ENCODE measurements around the gene RAMP1. TPM values are rescaled to one million over a fixed set of nuclear protein-coding genes. Genes with fewer than 3 reads are reported as not detected.
A peak's percentile ranks its signal among the peaks of the same experiment; 100 is the strongest.

RAMP1 gene
- total RNA-seq, 1 donor from 2014 or later = 2.1 TPM

DNA sequence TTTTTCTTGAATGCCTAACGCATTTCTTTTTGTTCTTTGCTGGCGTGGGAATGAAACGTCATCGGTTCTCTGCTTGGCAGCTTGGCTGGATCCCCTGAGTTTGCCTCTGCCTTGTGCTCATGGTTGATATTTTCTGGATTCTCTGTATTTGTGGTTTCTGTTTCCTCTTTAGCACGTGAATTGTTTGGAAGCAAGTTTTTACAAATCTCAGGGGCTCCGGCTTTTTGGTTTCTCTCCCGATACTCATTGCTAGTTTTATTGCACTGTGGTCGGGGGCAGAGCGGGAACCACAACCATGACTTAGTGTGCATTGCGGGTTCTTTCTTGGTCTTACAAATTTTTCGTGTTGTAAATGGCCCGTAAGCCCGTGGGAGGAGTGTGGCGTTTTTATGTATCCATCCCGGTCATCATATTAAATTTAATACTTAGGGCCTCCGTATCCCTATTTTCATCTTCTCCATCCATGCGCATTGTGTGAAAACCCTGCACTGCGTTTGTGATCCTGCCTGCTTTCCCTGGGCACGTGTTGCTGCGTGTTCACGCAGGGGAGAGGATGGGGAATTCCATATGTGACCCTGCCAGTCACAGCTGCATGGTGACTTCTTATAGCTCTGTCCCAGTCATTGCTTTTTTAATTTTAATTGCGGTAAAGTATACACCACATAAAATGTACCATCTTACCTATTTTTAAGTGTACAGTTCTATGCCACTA lies 9.4 kb downstream of the RAMP1 start:
- DNase-seq (ENCODE audit: low read depth) = no peak
- Histone ChIP-seq H3K27me3 (ENCODE audit: control insufficient read depth, insufficient read depth, low read length) (no peaks in the 10 kb centered on the region), H3K36me3 (ENCODE audit: control insufficient read depth, insufficient read depth, low read length) (no peaks in the 10 kb centered on the region), H3K4me3 (ENCODE audit: low read depth, low read length) (no peak overlapping the region)
- FAIRE-seq = no peak
- TF ChIP-seq, protein P1, sequence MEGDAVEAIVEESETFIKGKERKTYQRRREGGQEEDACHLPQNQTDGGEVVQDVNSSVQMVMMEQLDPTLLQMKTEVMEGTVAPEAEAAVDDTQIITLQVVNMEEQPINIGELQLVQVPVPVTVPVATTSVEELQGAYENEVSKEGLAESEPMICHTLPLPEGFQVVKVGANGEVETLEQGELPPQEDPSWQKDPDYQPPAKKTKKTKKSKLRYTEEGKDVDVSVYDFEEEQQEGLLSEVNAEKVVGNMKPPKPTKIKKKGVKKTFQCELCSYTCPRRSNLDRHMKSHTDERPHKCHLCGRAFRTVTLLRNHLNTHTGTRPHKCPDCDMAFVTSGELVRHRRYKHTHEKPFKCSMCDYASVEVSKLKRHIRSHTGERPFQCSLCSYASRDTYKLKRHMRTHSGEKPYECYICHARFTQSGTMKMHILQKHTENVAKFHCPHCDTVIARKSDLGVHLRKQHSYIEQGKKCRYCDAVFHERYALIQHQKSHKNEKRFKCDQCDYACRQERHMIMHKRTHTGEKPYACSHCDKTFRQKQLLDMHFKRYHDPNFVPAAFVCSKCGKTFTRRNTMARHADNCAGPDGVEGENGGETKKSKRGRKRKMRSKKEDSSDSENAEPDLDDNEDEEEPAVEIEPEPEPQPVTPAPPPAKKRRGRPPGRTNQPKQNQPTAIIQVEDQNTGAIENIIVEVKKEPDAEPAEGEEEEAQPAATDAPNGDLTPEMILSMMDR (IDR thresholded peaks at IDR 0.05; ENCODE audit: insufficient read depth, low read length, severe bottlenecking) = no peak

DNA sequence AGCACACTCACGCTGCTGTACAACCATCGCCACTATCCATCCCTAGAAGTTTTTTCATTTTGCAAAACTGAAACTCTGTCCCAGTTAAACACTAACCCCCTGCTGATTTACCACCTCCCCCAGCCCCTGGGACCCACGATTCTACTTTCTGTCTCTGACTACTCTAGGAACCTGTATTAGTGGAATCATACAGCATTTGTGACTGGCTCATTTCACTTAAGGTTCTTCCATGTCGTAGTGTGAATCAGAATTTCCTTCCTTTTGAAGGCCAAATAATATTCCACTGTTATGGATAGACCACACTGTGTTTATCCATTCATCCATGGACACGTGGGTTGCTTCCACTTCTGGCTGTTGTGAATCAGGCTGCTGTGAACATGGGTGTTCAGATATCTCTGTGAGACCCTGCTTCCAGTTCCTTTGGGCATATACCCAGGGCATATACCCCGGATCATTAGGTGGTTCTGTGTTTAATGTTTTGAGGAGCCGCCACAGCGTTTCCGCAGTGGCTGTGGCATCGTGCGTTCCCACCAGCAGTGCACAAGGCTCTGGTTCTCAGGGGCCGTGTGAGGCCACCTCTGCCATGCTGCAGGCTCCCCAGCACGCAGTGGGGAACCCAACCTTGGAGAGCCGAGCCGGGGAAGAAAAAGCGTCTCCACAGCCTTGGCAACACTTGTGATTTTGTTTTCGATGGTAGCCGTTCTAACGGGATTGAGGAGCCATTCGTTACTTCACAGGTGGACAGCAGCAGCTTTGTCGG lies 10.1 kb downstream of the RAMP1 start:
- TF ChIP-seq, protein P1 (IDR thresholded peaks at IDR 0.05; ENCODE audit: insufficient read depth, low read length, severe bottlenecking) = no peak
- H3K36me3 ChIP-seq (ENCODE audit: control insufficient read depth, insufficient read depth, low read length) = no peaks in the 10 kb centered on the region
- DNase-seq (ENCODE audit: low read depth) (no peak), FAIRE-seq (no peak)
- H3K4me3 ChIP-seq (ENCODE audit: low read depth, low read length) = no peak overlapping the region
- H3K27me3 ChIP-seq (ENCODE audit: control insufficient read depth, insufficient read depth, low read length) = no peaks in the 10 kb centered on the region

DNA sequence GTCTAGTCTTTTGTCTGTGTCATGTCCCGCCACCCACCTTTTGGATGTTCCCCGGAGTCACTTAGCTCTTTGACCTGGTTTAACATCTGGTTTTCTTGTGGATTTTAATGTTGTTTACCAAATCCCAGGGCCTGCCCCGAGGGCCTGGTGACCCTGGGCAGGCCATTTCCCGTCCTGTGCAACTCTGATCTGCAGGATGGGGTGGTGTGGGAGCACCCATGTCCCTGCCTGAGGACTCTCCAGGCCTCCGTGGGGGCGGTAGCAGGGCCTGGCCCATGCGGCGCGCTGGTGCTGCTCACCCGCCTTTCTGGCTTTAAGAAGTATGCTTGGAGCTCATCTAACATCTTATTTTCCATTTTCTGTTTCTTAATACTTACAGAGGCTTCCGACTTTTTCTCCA lies 10.7 kb downstream of the RAMP1 start:
- no peaks in the 10 kb centered on the region for H3K27me3 ChIP-seq (ENCODE audit: control insufficient read depth, insufficient read depth, low read length)
- TF ChIP-seq, protein P1 (IDR thresholded peaks at IDR 0.05; ENCODE audit: insufficient read depth, low read length, severe bottlenecking) = no peak
- no peaks in the 10 kb centered on the region for H3K36me3 ChIP-seq (ENCODE audit: control insufficient read depth, insufficient read depth, low read length)
- DNase-seq (ENCODE audit: low read depth) (no peak), FAIRE-seq (no peak)
- no peak overlapping the region for H3K4me3 ChIP-seq (ENCODE audit: low read depth, low read length)

DNA sequence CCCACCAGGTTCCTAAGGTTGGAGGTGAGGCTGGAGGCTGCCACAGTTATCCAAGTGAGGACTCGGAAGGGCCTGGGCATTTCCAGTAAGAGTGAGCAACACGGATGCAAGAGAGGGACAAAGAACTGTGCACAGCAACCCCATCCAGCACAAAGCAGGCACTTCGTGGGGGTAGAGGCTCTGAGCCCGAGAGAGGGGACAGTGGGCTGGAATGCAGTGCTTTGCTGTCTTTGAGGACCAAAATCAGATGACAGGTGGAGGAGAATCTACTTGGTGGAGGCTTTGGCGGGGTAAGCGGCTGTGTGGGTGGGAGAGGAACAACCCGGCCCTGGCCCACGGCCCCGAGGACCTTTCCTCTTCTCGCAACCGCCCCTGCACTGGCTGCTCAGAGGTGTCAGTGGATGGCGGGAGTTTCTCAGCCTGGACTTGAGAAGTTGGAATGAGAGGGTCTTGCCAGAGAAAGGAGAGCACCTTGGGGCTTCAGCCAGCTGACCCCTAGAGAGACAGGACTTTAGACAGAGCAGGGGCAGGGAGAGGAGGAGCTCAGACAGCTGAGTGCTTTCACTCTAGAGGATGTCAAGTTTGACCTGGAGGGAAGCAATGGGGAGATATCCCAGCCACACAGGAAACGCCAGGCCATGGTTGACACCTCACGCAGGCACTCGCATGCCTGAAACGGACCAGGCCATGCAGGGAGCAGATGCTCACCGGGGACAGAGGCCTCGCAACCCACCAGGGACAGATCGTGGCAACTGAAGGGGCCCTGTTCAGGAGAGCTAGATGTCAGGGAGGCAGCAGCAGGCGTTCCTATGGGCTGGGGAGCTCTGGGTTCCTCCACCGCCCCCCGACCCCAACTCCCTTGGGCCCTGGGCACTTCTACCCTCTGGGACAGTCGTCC lies 11.6 kb downstream of the RAMP1 start:
- no peak overlapping the region for H3K4me3 ChIP-seq (ENCODE audit: low read depth, low read length)
- no peaks in the 10 kb centered on the region for H3K27me3 ChIP-seq (ENCODE audit: control insufficient read depth, insufficient read depth, low read length)
- DNase-seq (ENCODE audit: low read depth) (no peak), FAIRE-seq (peak; percentile 43)
- TF ChIP-seq, protein P1 (IDR thresholded peaks at IDR 0.05; ENCODE audit: insufficient read depth, low read length, severe bottlenecking) = no peak
- no peaks in the 10 kb centered on the region for H3K36me3 ChIP-seq (ENCODE audit: control insufficient read depth, insufficient read depth, low read length)

DNA sequence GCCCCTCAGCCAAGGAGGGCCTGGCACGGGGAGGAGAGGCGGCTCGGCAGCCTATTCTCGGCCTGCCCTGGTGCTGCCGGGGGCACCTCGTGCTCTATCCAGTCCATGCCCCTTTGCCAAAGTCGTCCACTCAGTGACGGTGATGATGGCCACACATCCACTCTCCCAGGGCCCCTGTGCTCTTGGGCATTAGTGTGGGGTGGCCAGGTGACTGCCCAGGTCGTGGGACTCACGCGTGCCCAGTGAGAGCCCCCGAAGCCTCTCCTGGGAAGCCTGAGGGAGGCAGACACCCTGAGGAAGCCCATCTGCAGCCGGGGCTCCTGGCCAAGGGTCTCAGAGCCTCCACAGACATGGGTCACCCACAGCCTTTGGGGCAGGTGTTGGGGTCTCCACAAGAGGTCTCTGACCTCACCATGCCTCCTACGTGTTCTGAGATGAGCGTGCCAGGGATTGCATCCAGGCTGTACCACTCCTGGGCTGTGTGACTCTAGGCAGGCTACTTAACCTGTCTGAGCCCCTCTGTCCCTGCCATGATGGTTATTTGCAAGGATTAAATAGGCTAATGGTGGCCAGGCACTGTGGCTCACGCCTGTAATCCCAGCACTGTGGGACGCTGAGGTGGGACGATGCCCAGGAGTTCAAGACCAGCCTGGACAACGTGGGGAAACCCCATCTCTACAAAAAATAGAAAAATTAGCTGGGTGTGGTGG lies 12.9 kb downstream of the RAMP1 start:
- DNase-seq (ENCODE audit: low read depth) (no peak), FAIRE-seq (peak; percentile 28)
- no peak overlapping the region for H3K4me3 ChIP-seq (ENCODE audit: low read depth, low read length)
- TF ChIP-seq, protein P1 (IDR thresholded peaks at IDR 0.05; ENCODE audit: insufficient read depth, low read length, severe bottlenecking) = no peak
- H3K27me3 ChIP-seq (ENCODE audit: control insufficient read depth, insufficient read depth, low read length) = no peaks in the 10 kb centered on the region
- H3K36me3 ChIP-seq (ENCODE audit: control insufficient read depth, insufficient read depth, low read length) = no peaks in the 10 kb centered on the region
